ENCODE measurements around the gene RC3H1.

Gene RC3H1

DNA sequence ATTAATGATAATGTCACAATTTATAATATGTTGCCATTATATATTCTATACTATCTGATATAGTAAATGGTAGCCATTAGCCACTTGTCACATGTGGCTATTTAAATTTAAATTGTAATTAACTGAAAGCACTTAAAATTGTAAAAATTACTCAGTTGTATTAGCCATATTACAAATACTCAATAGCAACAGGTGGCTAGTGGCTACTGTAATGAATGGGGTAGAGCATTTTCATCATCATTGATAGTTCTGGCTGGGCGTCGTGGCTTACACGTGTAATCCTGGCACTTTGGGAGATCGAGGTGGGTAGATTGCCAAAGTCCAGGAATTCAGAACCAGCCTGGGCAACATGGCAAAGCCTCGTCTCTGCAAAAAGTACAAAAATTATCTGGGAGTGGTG lies 137.5 kb downstream of the RC3H1 start:
- DNase-seq = no peak
